ENCODE measurements around the gene MAST4. TPM values are rescaled to one million over a fixed set of nuclear protein-coding genes. Genes with fewer than 3 reads are reported as not detected.

Gene MAST4
- total and polyA plus RNA-seq, 2 of the 13 experiments (the other 11 are each of a cell fraction or from before 2014, with no cell fraction given): 3.4 to 3.7 TPM

DNA sequence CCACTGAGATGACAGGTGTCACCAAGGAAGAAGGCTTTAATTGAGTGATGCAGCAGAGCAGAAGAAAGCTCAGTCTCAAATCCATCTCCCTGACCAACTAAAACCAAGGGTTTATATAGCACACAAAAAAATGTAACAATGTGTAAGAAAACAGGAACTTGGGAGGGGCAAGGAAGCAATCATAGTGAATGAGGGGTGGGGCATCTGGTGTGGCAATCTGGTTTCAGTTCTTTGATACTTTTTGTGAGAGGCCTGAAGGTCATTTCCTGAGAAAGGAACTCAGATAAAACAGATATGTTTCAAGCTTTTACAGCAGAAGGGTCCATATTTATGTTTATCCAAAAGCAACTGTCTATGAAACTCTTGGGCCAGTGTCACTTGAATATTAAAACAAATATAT is 580.7 kb downstream of the MAST4 start:
- Histone ChIP-seq H3K4me3 (replicated peaks in 1 of 3; ENCODE audit: insufficient read depth in 1 of 3, low read depth in 2 of 3, low read length in 3 of 3) (no peak overlapping the region), H3K27me3 (ENCODE audit: control insufficient read depth in 1 of 2, insufficient read depth in 2 of 2, low read length in 2 of 2) (peaks cover 0 to 1% of the 10 kb centered on the region in 2 experiments; a peak in 1 of 5 replicates), H3K79me2 (ENCODE audit: insufficient read depth, low read length) (no peaks in the 10 kb centered on the region), H3K4me2 (ENCODE audit: low read depth, low read length) (no peak overlapping the region), H3K9me3 (ENCODE audit: low read length) (0 out of 2 replicates have a peak, but pooled peaks cover 9% of the 10 kb centered on the region), H3K9ac (ENCODE audit: insufficient read depth, low read depth, low read length) (no peak overlapping the region), H3K36me3 (replicated peaks in 1 of 2; ENCODE audit: control insufficient read depth in 1 of 2, insufficient read depth in 2 of 2, low read length in 2 of 2) (no peaks in the 10 kb centered on the region), H3K4me1 (ENCODE audit: insufficient read depth, low read length) (no peaks in the 10 kb centered on the region), H4K20me1 (ENCODE audit: insufficient read depth, low read length) (no peaks in the 10 kb centered on the region), H2AFZ (ENCODE audit: low read length) (no peak overlapping the region), H3K27ac (ENCODE audit: extremely low read length, insufficient read depth, low read length) (no peak overlapping the region)
- TF ChIP-seq ZNF484 (CRISPR knock-in tag; IDR thresholded peaks at IDR 0.05; ENCODE audit: borderline replicate concordance, low read depth) (no peak), FLYWCH1 (CRISPR knock-in tag; IDR thresholded peaks at IDR 0.05) (no peak), REL (CRISPR knock-in tag; conservative IDR thresholded peaks at IDR 0.05) (no peak), ZNF12 (CRISPR knock-in tag; IDR thresholded peaks at IDR 0.05) (no peak), ELF3 (CRISPR knock-in tag; IDR thresholded peaks at IDR 0.05) (no peak), HIC2 (CRISPR knock-in tag; IDR thresholded peaks at IDR 0.05; ENCODE audit: low read depth) (no peak), ZNF432 (CRISPR knock-in tag; IDR thresholded peaks at IDR 0.05; ENCODE audit: borderline replicate concordance) (no peak), ZNF841 (CRISPR knock-in tag; IDR thresholded peaks at IDR 0.05; ENCODE audit: borderline replicate concordance) (no peak), ZNF143 (CRISPR knock-in tag; IDR thresholded peaks at IDR 0.05) (no peak), ZSCAN21 (CRISPR knock-in tag; IDR thresholded peaks at IDR 0.05; ENCODE audit: borderline replicate concordance) (no peak), ERF (CRISPR knock-in tag; IDR thresholded peaks at IDR 0.05) (no peak), ZNF501 (CRISPR knock-in tag; IDR thresholded peaks at IDR 0.05) (no peak), ZNF446 (CRISPR knock-in tag; IDR thresholded peaks at IDR 0.05) (no peak), ZNF337 (CRISPR knock-in tag; IDR thresholded peaks at IDR 0.05; ENCODE audit: borderline replicate concordance, low read depth) (no peak), ZNF616 (CRISPR knock-in tag; IDR thresholded peaks at IDR 0.05; ENCODE audit: low read depth) (no peak)
- TF ChIP-seq, protein P1, sequence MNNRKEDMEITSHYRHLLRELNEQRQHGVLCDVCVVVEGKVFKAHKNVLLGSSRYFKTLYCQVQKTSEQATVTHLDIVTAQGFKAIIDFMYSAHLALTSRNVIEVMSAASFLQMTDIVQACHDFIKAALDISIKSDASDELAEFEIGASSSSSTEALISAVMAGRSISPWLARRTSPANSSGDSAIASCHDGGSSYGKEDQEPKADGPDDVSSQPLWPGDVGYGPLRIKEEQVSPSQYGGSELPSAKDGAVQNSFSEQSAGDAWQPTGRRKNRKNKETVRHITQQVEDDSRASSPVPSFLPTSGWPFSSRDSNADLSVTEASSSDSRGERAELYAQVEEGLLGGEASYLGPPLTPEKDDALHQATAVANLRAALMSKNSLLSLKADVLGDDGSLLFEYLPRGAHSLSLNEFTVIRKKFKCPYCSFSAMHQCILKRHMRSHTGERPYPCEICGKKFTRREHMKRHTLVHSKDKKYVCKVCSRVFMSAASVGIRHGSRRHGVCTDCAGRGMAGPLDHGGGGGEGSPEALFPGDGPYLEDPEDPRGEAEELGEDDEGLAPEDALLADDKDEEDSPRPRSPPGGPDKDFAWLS (CRISPR knock-in tag; IDR thresholded peaks at IDR 0.05; ENCODE audit: borderline replicate concordance): no peak
- TF ChIP-seq, protein P2, sequence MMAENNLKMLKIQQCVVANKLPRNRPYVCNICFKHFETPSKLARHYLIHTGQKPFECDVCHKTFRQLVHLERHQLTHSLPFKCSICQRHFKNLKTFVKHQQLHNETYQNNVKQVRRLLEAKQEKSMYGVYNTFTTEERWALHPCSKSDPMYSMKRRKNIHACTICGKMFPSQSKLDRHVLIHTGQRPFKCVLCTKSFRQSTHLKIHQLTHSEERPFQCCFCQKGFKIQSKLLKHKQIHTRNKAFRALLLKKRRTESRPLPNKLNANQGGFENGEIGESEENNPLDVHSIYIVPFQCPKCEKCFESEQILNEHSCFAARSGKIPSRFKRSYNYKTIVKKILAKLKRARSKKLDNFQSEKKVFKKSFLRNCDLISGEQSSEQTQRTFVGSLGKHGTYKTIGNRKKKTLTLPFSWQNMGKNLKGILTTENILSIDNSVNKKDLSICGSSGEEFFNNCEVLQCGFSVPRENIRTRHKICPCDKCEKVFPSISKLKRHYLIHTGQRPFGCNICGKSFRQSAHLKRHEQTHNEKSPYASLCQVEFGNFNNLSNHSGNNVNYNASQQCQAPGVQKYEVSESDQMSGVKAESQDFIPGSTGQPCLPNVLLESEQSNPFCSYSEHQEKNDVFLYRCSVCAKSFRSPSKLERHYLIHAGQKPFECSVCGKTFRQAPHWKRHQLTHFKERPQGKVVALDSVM (CRISPR knock-in tag; IDR thresholded peaks at IDR 0.05): no peak
- TF ChIP-seq, protein P3, sequence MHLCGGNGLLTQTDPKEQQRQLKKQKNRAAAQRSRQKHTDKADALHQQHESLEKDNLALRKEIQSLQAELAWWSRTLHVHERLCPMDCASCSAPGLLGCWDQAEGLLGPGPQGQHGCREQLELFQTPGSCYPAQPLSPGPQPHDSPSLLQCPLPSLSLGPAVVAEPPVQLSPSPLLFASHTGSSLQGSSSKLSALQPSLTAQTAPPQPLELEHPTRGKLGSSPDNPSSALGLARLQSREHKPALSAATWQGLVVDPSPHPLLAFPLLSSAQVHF (CRISPR knock-in tag; IDR thresholded peaks at IDR 0.05): no peak
- TF ChIP-seq, protein P4, sequence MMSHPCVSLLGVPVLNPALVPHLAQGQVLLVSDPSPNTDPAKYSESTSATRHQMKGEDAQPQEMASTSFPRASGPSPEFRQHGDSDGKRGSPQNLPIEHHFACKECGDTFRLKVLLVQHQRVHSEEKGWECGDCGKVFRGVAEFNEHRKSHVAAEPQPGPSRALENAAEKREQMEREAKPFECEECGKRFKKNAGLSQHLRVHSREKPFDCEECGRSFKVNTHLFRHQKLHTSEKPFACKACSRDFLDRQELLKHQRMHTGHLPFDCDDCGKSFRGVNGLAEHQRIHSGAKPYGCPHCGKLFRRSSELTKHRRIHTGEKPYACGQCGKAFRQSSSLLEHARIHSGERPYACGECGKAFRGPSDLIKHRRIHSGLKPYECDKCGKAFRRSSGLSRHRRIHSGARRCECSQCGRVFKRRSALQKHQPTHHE (CRISPR knock-in tag; IDR thresholded peaks at IDR 0.05; ENCODE audit: borderline replicate concordance): no peak
- intact Hi-C loops (cut with micrococcal nuclease; ENCODE audit: unreplicated experiment): no loop called here
- no TSS peak for BruUV-seq (replicated peaks)
- in situ Hi-C loops (cut with HindIII; ENCODE audit: extremely low pct_ligation_motif_present, low pct_unique_long_range_greater_than_20kb): no loop called here
- ChIA-PET POLR2A (no interaction called here), CTCF (ENCODE audit: low intra/inter-chr PET ratio, low total read pairs) (no interaction called here)
- FAIRE-seq (no peak), ATAC-seq (no peak), DNase-seq (ENCODE audit: low spot score) (no peak)

Data from HepG2 (cell line).